Tibial artery (tissue), 4 donors: ENCODE data around the gene PAWR.
"Not testable (repeated sequence)": the region's sequence is repeated elsewhere in the genome, so short reads cannot be mapped to it uniquely, and the experiment has no call there.

Source experiments
- DNase-seq, 2 donors: peaks; one replicate each; pipeline ENCODE4 v3.0.0-alpha.2; 2019
- H3K27ac ChIP-seq, 2 donors: fragments of 200-600 bp; sonication (generic) in 1 of 2; 1 replicate in 1 of 2; 2 replicates in 1 of 2; pipeline ENCODE4 v1.5.1; 2018 to 2019; ENCODE audit warnings: mild to moderate bottlenecking in 1 of 2
- H3K27me3 ChIP-seq, 2 donors: fragments of 200-600 bp; sonication (generic) in 1 of 2; one replicate each; pipeline versions ENCODE4 v1.5.1 to v1.6.0; 2016 to 2019
- H3K36me3 ChIP-seq, 3 donors: fragments of 200-600 bp; sonication (generic) in 2 of 3; one replicate each; pipeline ENCODE4 v1.5.1; 2016 to 2019; ENCODE audit warnings: mild to moderate bottlenecking in 2 of 3
- H3K4me1 ChIP-seq, 4 donors: fragments of 200-600 bp; sonication (generic) in 2 of 4; 1 replicate in 3 of 4; 2 replicates in 1 of 4; pipeline ENCODE4 v1.5.1; 2016 to 2019
- H3K4me3 ChIP-seq, 2 donors: fragments of 200-600 bp; sonication (generic) in 1 of 2; 1 replicate in 1 of 2; 2 replicates in 1 of 2; pipeline ENCODE4 v1.5.1; 2018 to 2019; ENCODE audit warnings: mild to moderate bottlenecking in 2 of 2
- H3K9me3 ChIP-seq, 3 donors: fragments of 200-600 bp; sonication (generic) in 1 of 3; one replicate each; pipeline ENCODE4 v1.5.1; 2016 to 2019
- intact Hi-C: fragments of 100-400 bp; cut with DNase I; formaldehyde crosslinking; loops from one replicate; pipeline ENCODE4 v1.15.0; 2023; ENCODE audit warnings: low total_unique reads
- TF ChIP-seq, protein P1 (sequence below), 2 experiments: fragments of 200-600 bp in 1 of 2; fragments of 450-650 bp in 1 of 2; IDR thresholded peaks; one replicate each; pipeline ENCODE4 v1.5.1; 2017 to 2019; ENCODE audit warnings: antibody characterized with exemption in 2 of 2, mild to moderate bottlenecking in 1 of 2, moderate library complexity in 1 of 2

The PAWR gene

GRCh38 chr12:79685068-79685467, 5.7 kb downstream of the PAWR start:
- peak overlapping the region in 1 of 2 donors; percentile 98 for H3K27ac ChIP-seq
- intact Hi-C loops: no loop called here

GRCh38 chr12:79684338-79684737, 6.4 kb downstream of the PAWR start:
- H3K9me3 ChIP-seq, H3K27me3 ChIP-seq, H3K27ac ChIP-seq, H3K4me3 ChIP-seq, H3K36me3 ChIP-seq, DNase-seq, intact Hi-C loops: not testable (repeated sequence)
- peaks cover 0 to 70% (median 29%) of the 10 kb centered on the region in 4 donors for H3K4me1 ChIP-seq

More at GRCh38 chr12:79685068-79685467, 5.7 kb downstream of the PAWR start:
- H3K4me3 ChIP-seq: no peak overlapping the region
- no peaks in the 10 kb centered on the region for H3K27me3 ChIP-seq
- H3K4me1 ChIP-seq: peaks cover 0 to 63% (median 27%) of the 10 kb centered on the region in 4 donors
- H3K36me3 ChIP-seq: no peaks in the 10 kb centered on the region
- H3K9me3 ChIP-seq: no peaks in the 10 kb centered on the region
- DNase-seq: no peak
- TF ChIP-seq, protein P1, sequence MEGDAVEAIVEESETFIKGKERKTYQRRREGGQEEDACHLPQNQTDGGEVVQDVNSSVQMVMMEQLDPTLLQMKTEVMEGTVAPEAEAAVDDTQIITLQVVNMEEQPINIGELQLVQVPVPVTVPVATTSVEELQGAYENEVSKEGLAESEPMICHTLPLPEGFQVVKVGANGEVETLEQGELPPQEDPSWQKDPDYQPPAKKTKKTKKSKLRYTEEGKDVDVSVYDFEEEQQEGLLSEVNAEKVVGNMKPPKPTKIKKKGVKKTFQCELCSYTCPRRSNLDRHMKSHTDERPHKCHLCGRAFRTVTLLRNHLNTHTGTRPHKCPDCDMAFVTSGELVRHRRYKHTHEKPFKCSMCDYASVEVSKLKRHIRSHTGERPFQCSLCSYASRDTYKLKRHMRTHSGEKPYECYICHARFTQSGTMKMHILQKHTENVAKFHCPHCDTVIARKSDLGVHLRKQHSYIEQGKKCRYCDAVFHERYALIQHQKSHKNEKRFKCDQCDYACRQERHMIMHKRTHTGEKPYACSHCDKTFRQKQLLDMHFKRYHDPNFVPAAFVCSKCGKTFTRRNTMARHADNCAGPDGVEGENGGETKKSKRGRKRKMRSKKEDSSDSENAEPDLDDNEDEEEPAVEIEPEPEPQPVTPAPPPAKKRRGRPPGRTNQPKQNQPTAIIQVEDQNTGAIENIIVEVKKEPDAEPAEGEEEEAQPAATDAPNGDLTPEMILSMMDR (IDR thresholded peaks at IDR 0.05): no peak

GRCh38 chr12:79682593-79682992, 8.2 kb downstream of the PAWR start:
- TF ChIP-seq, protein P1 (IDR thresholded peaks at IDR 0.05): no peak
- no peaks in the 10 kb centered on the region for H3K9me3 ChIP-seq
- no peak overlapping the region for H3K4me3 ChIP-seq
- DNase-seq: no peak
- H3K27me3 ChIP-seq: no peaks in the 10 kb centered on the region
- no peak overlapping the region for H3K27ac ChIP-seq
- intact Hi-C loops: no loop called here
- H3K36me3 ChIP-seq: no peaks in the 10 kb centered on the region
- peaks cover 0 to 86% (median 33%) of the 10 kb centered on the region in 4 donors for H3K4me1 ChIP-seq

DNA sequence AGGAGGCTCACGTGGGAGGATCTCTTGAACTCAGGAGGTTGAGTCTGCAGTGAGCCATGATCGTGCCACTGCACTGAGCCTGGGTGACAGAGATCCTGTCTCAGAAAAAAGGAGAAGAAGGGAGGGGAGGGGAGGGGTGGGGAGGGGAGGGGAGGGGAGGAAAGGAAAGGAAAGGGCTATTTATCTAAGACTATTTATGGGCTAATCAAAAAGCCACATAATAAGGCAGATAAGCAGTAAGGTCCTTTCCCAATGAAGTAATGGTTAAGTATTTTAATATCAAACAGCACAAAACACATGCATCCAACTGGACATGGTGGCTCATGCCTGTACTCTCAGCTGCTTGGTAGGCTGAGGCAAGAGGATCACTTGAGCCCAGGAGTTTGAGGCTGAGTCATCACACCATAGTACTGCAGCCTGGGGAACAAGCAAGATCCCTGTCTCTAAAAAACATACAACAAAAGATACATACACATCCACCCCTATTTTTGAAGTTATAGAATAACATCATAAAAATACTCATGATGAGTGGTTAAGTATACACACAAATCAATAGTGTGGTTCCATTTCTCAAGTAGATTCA, 9.7 kb downstream of the PAWR start:
- no peak overlapping the region for H3K27ac ChIP-seq
- H3K9me3 ChIP-seq: no peaks in the 10 kb centered on the region
- no peaks in the 10 kb centered on the region for H3K27me3 ChIP-seq
- H3K4me3 ChIP-seq: no peak overlapping the region
- peaks cover 0 to 90% (median 28%) of the 10 kb centered on the region in 4 donors for H3K4me1 ChIP-seq
- TF ChIP-seq, protein P1 (IDR thresholded peaks at IDR 0.05): no peak
- H3K36me3 ChIP-seq: no peaks in the 10 kb centered on the region
- intact Hi-C loops: no loop called here
- DNase-seq: no peak

DNA sequence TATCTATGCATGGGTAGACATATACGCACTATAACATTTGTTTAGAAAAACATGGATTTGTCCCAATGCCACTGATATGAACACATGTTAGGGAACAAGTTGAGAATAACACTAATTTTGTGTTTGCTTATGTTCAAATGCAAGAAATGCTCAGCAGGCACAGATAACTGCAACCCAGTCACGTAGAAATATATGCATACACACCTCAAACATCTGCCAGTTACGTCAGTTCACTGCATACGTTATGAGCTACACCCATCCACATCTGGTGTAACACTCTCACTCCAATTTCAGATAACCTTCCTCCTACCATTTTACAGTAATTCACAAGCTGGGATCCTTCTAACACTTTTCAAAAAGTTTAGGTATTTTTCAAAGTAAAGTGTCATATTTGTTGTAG, 10.7 kb downstream of the PAWR start:
- no peaks in the 10 kb centered on the region for H3K36me3 ChIP-seq
- no peaks in the 10 kb centered on the region for H3K27me3 ChIP-seq
- DNase-seq: no peak
- H3K4me1 ChIP-seq: peaks cover 0 to 83% (median 23%) of the 10 kb centered on the region in 4 donors
- intact Hi-C loops: no loop called here
- no peaks in the 10 kb centered on the region for H3K9me3 ChIP-seq
- no peak overlapping the region for H3K4me3 ChIP-seq
- TF ChIP-seq, protein P1 (IDR thresholded peaks at IDR 0.05): no peak
- H3K27ac ChIP-seq: no peak overlapping the region

- no peaks in the 10 kb centered on the region for H3K36me3 ChIP-seq
Measured at GRCh38 chr12:79678306-79678705, 12.5 kb downstream of the PAWR start.

More at GRCh38 chr12:79678306-79678705, 12.5 kb downstream of the PAWR start:
- TF ChIP-seq, protein P1 (IDR thresholded peaks at IDR 0.05): no peak
- Histone ChIP-seq H3K27me3 (no peaks in the 10 kb centered on the region), H3K9me3 (no peaks in the 10 kb centered on the region), H3K27ac (no peak overlapping the region), H3K4me3 (no peak overlapping the region), H3K4me1 (peaks cover 0 to 69% (median 18%) of the 10 kb centered on the region in 4 donors)
- no peak for DNase-seq
- intact Hi-C loops: no loop called here
